Mesenteric fat pad (tissue), 1 donor: ENCODE results near the gene ZNF532. TPM values are rescaled to one million over a fixed set of nuclear protein-coding genes. Genes with fewer than 3 reads are reported as not detected.
"Not testable (repeated sequence)": the region's sequence is repeated elsewhere in the genome, so short reads cannot be mapped to it uniquely, and the experiment has no call there.

Source experiments
- DNase-seq: peaks from one replicate; pipeline ENCODE4 v3.0.0-alpha.2; 2020; ENCODE audit warnings: low spot score
- total RNA-seq: library from RNA; stranded (reverse); fragmentation: NEBNext Ultra II Directional; extraction: Animal tissue kit (Norgen Biotek cat#: 25700); gene quantifications from one replicate; pipeline ENCODE4 v1.2.1, GENCODE V29; 2021
- donor health status: DM: yes; HTN: yes; CAD: no.

ZNF532 gene
- total RNA-seq, 1 donor from 2014 or later: 46.6 TPM

- no peak for DNase-seq
Measured at GRCh38 chr18:58847383-58848071, 17.1 kb upstream of the ZNF532 start.

GRCh38 chr18:58848685-58849084 is 16.0 kb upstream of the ZNF532 start:
- no peak for DNase-seq

GRCh38 chr18:58850786-58851469 is 13.7 kb upstream of the ZNF532 start:
- DNase-seq: no peak

GRCh38 chr18:58851856-58852255 is 12.8 kb upstream of the ZNF532 start:
- DNase-seq: no peak

GRCh38 chr18:58852629-58853028 is 12.0 kb upstream of the ZNF532 start:
- no peak for DNase-seq

GRCh38 chr18:58853561-58853960 is 11.1 kb upstream of the ZNF532 start:
- DNase-seq: no peak

GRCh38 chr18:58855521-58855920 is 9.2 kb upstream of the ZNF532 start:
- not testable (repeated sequence) for DNase-seq

- DNase-seq: no peak
Measured at GRCh38 chr18:58856881-58857280, 7.8 kb upstream of the ZNF532 start.

- no peak for DNase-seq
Measured at GRCh38 chr18:58858591-58859468, 5.8 kb upstream of the ZNF532 start.

- DNase-seq: no peak
Measured at GRCh38 chr18:58859907-58860306, 4.8 kb upstream of the ZNF532 start.

- DNase-seq: no peak
Measured at GRCh38 chr18:58860747-58861231, 3.9 kb upstream of the ZNF532 start.

GRCh38 chr18:58861353-58861752 is 3.3 kb upstream of the ZNF532 start:
- DNase-seq: no peak

GRCh38 chr18:58861861-58862301 is 2.8 kb upstream of the ZNF532 start:
- no peak for DNase-seq

GRCh38 chr18:58862356-58862755 is 2.3 kb upstream of the ZNF532 start:
- DNase-seq: no peak

- no peak for DNase-seq
Measured at GRCh38 chr18:58862851-58863538, 1.7 kb upstream of the ZNF532 start.

- DNase-seq: no peak
Measured at GRCh38 chr18:58863539-58864145, 1.0 kb upstream of the ZNF532 start.

- no peak for DNase-seq
Measured at GRCh38 chr18:58865033-58865590, 435 bp downstream of the ZNF532 start.

- DNase-seq: no peak
Measured at GRCh38 chr18:58865701-58866065, 1.0 kb downstream of the ZNF532 start.

GRCh38 chr18:58866066-58866772 is 1.5 kb downstream of the ZNF532 start:
- DNase-seq: no peak

- DNase-seq: no peak
Measured at GRCh38 chr18:58866773-58867150, 2.1 kb downstream of the ZNF532 start.
